SK-N-SH treated with all-trans-retinoic acid at 6 μM for 48 hours (cell line): ENCODE measurements around the gene ABCC5.

Experiments
- ATAC-seq: fragments of 200-7000 bp; cut with Tn5 transposase; 3 replicates; pipeline ENCODE4 v1.9.1; 2020; ENCODE audit warnings: mild to moderate bottlenecking, moderate library complexity
- BACH2 ChIP-seq: fragments of 250-450 bp; sonication (Bioruptor Pico); IDR thresholded peaks from 2 replicates; pipeline ENCODE4 v1.9.0; 2021; ENCODE audit warnings: mild to moderate bottlenecking, borderline replicate concordance
- CREB5 ChIP-seq: fragments of 250-450 bp; sonication (Bioruptor Pico); IDR thresholded peaks from 2 replicates; pipeline ENCODE4 v1.5.1; 2020; ENCODE audit warnings: low read depth, mild to moderate bottlenecking, moderate library complexity
- CSDC2 ChIP-seq: fragments of 250-450 bp; sonication (Bioruptor Pico); IDR thresholded peaks from 2 replicates; pipeline ENCODE4 v1.5.0; 2020; ENCODE audit warnings: mild to moderate bottlenecking, moderate library complexity
- CSRNP3 ChIP-seq: fragments of 250-450 bp; sonication (Bioruptor Pico); IDR thresholded peaks from 2 replicates; pipeline ENCODE4 v1.5.1; 2021; ENCODE audit warnings: mild to moderate bottlenecking, moderate library complexity
- ESRRG ChIP-seq: fragments of 250-450 bp; sonication (Bioruptor Pico); IDR thresholded peaks from 2 replicates; pipeline ENCODE4 v1.6.1; 2021; ENCODE audit warnings: mild to moderate bottlenecking
- ISL1 ChIP-seq: fragments of 250-450 bp; sonication (Bioruptor Pico); IDR thresholded peaks from 2 replicates; pipeline ENCODE4 v2.1.2; 2022; ENCODE audit warnings: mild to moderate bottlenecking, moderate library complexity
- OSR1 ChIP-seq: fragments of 250-450 bp; sonication (Bioruptor Pico); IDR thresholded peaks from 2 replicates; pipeline ENCODE4 v1.8.0; 2022; ENCODE audit warnings: moderate library complexity, mild to moderate bottlenecking, inconsistent platforms
- PATZ1 ChIP-seq: fragments of 250-450 bp; sonication (Bioruptor Pico); IDR thresholded peaks from 2 replicates; pipeline ENCODE4 v1.8.0; 2020; ENCODE audit warnings: mild to moderate bottlenecking, moderate library complexity, borderline replicate concordance
- POU6F1 ChIP-seq: fragments of 250-450 bp; sonication (Bioruptor Pico); IDR thresholded peaks from 2 replicates; pipeline ENCODE4 v1.8.0; 2021; ENCODE audit warnings: low read depth, mild to moderate bottlenecking, moderate library complexity, borderline replicate concordance
- PPARA ChIP-seq: fragments of 250-450 bp; sonication (Bioruptor Pico); IDR thresholded peaks from 2 replicates; pipeline ENCODE4 v1.5.0; 2020; ENCODE audit warnings: mild to moderate bottlenecking, borderline replicate concordance
- RARB ChIP-seq: fragments of 250-450 bp; sonication (Bioruptor Pico); IDR thresholded peaks from 2 replicates; pipeline ENCODE4 v1.8.0; 2021; ENCODE audit warnings: mild to moderate bottlenecking, moderate library complexity
- SNAI2 ChIP-seq: fragments of 250-450 bp; sonication (Bioruptor Pico); IDR thresholded peaks from 2 replicates; pipeline ENCODE4 v1.5.0; 2020; ENCODE audit warnings: mild to moderate bottlenecking, moderate library complexity
- TCF4 ChIP-seq: fragments of 250-450 bp; sonication (Bioruptor Pico); IDR thresholded peaks from 2 replicates; pipeline ENCODE4 v1.8.0; 2021; ENCODE audit warnings: mild to moderate bottlenecking, moderate library complexity, borderline replicate concordance
- TOX ChIP-seq: fragments of 250-450 bp; sonication (Bioruptor Pico); IDR thresholded peaks from 2 replicates; pipeline ENCODE4 v1.8.0; 2021; ENCODE audit warnings: mild to moderate bottlenecking, moderate library complexity, borderline replicate concordance
- TSHZ2 ChIP-seq: fragments of 250-450 bp; sonication (Bioruptor Pico); IDR thresholded peaks from 2 replicates; pipeline ENCODE4 v1.5.0; 2020; ENCODE audit warnings: mild to moderate bottlenecking, moderate library complexity
- ZC3H10 ChIP-seq: fragments of 250-450 bp; sonication (Bioruptor Pico); IDR thresholded peaks from 2 replicates; pipeline ENCODE4 v1.5.1; 2021; ENCODE audit warnings: mild to moderate bottlenecking, moderate library complexity
- ZFP3 ChIP-seq: fragments of 250-450 bp; sonication (Bioruptor Pico); IDR thresholded peaks from 2 replicates; pipeline ENCODE4 v1.5.0; 2020; ENCODE audit warnings: mild to moderate bottlenecking, moderate library complexity
- ZFP30 ChIP-seq: fragments of 450-650 bp; formaldehyde crosslinking; IDR thresholded peaks from 2 replicates; pipeline ENCODE4 v1.5.0; 2022; ENCODE audit warnings: mild to moderate bottlenecking, moderate library complexity
- ZNF565 ChIP-seq: fragments of 450-650 bp; formaldehyde crosslinking; conservative IDR thresholded peaks from 2 replicates; pipeline ENCODE4 v1.5.0; 2020; ENCODE audit warnings: low read depth, mild to moderate bottlenecking, moderate library complexity
- ZNF70 ChIP-seq: fragments of 450-650 bp; formaldehyde crosslinking; IDR thresholded peaks from 2 replicates; pipeline ENCODE4 v1.5.0; 2020; ENCODE audit warnings: mild to moderate bottlenecking, moderate library complexity
- ZNF8 ChIP-seq: fragments of 450-650 bp; formaldehyde crosslinking; IDR thresholded peaks from 2 replicates; pipeline ENCODE4 v1.5.0; 2020; ENCODE audit warnings: mild to moderate bottlenecking, moderate library complexity

ABCC5 gene

GRCh38 chr3:183892610-183893214 is 125.0 kb downstream of the ABCC5 start:
- no peak for ATAC-seq
- TF ChIP-seq CREB5 (CRISPR knock-in tag) = no peak
- no peak for TF ChIP-seq SNAI2 (CRISPR knock-in tag)
- TF ChIP-seq PATZ1 (CRISPR knock-in tag) = no peak
- no peak for TF ChIP-seq TSHZ2
- no peak for TF ChIP-seq POU6F1 (CRISPR knock-in tag)
- no peak for TF ChIP-seq TOX (CRISPR knock-in tag)
- no peak for TF ChIP-seq ESRRG (CRISPR knock-in tag)
- no peak for TF ChIP-seq ZFP3
- TF ChIP-seq ZNF565 (CRISPR knock-in tag) = no peak
- TF ChIP-seq PPARA (CRISPR knock-in tag) = no peak
- no peak for TF ChIP-seq TCF4 (CRISPR knock-in tag)
- no peak for TF ChIP-seq CSRNP3 (CRISPR knock-in tag)
- TF ChIP-seq ZFP30 (CRISPR knock-in tag) = no peak
- TF ChIP-seq OSR1 (CRISPR knock-in tag) = no peak
- no peak for TF ChIP-seq RARB (CRISPR knock-in tag)
- TF ChIP-seq ZNF70 (CRISPR knock-in tag) = no peak
- no peak for TF ChIP-seq ZC3H10 (CRISPR knock-in tag)
- no peak for TF ChIP-seq ISL1
- TF ChIP-seq BACH2 (CRISPR knock-in tag) = no peak
- TF ChIP-seq ZNF8 = no peak

- ATAC-seq = no peak
- TF ChIP-seq CREB5 (CRISPR knock-in tag) (no peak), ISL1 (no peak), CSRNP3 (CRISPR knock-in tag) (no peak), CSDC2 (no peak), ESRRG (CRISPR knock-in tag) (no peak), BACH2 (CRISPR knock-in tag) (no peak)
Observed at GRCh38 chr3:183885766-183886165, 131.9 kb downstream of the ABCC5 start.
